ENCODE data around the gene KAT2B. TPM values are rescaled to one million over a fixed set of nuclear protein-coding genes. Genes with fewer than 3 reads are reported as not detected.

KAT2B gene
- total and polyA plus RNA-seq, 11 donors, result 19.4 to 82.8 (median 66.0) TPM

- ATAC-seq, result peak in 2 of 4 donors; percentile 36 to 52
- peaks cover 0 to 78% (median 64%) of the 10 kb centered on the region in 9 donors for H3K36me3 ChIP-seq
Observed at GRCh38 chr3:20125897-20126296, 85.7 kb downstream of the KAT2B start.

GRCh38 chr3:20128358-20128757, 88.1 kb downstream of the KAT2B start:
- DNase-seq, result no peak
- Histone ChIP-seq H3K4me1 (peaks cover 0 to 9% (median 0%) of the 10 kb centered on the region in 12 donors), H3K27ac (peak overlapping the region in 1 of 12 donors; percentile 8), H3K27me3 (no peaks in the 10 kb centered on the region), H3K4me3 (no peak overlapping the region), H3K36me3 (peaks cover 0 to 65% (median 47%) of the 10 kb centered on the region in 9 donors), H3K9me3 (no peaks in the 10 kb centered on the region)
- no peak for ATAC-seq
- WGBS, 4 donors, result 45 to 70% (median 56%) methylated on average over 2 of the region's 2 CpGs
- intact Hi-C loops (cut with DNase I), result no loop called here
- no peak for TF ChIP-seq POLR2A (IDR thresholded peaks at IDR 0.05)
- no peak for TF ChIP-seq CTCF (IDR thresholded peaks at IDR 0.05)

More at GRCh38 chr3:20125897-20126296, 85.7 kb downstream of the KAT2B start:
- DNase-seq, result peak in 1 of 5 donors; percentile 13
- H3K4me3 ChIP-seq, result no peak overlapping the region
- 83 to 89% (median 88%) methylated on average over 10 of the region's 10 CpGs for WGBS, 4 donors
- H3K27ac ChIP-seq, result peak overlapping the region in 1 of 12 donors; percentile 24
- no peak for TF ChIP-seq CTCF (IDR thresholded peaks at IDR 0.05)
- TF ChIP-seq POLR2A (IDR thresholded peaks at IDR 0.05), result no peak
- intact Hi-C loops (cut with DNase I), result no loop called here
- H3K27me3 ChIP-seq, result no peaks in the 10 kb centered on the region
- no peaks in the 10 kb centered on the region for H3K9me3 ChIP-seq
- H3K4me1 ChIP-seq, result peaks cover 0 to 9% (median 0%) of the 10 kb centered on the region in 12 donors

GRCh38 chr3:20130106-20130505, 89.9 kb downstream of the KAT2B start:
- H3K27me3 ChIP-seq, result no peaks in the 10 kb centered on the region
- H3K4me3 ChIP-seq, result no peak overlapping the region
- TF ChIP-seq CTCF (IDR thresholded peaks at IDR 0.05) (peak in 7 of 12 donors; percentile 14 to 38 (median 26)), POLR2A (IDR thresholded peaks at IDR 0.05) (no peak)
- no peaks in the 10 kb centered on the region for H3K9me3 ChIP-seq
- DNase-seq (no peak), ATAC-seq (no peak)
- 79 to 86% (median 81%) methylated on average over 7 of the region's 7 CpGs for WGBS, 4 donors
- H3K27ac ChIP-seq, result no peak overlapping the region
- H3K4me1 ChIP-seq, result peaks cover 0 to 9% (median 0%) of the 10 kb centered on the region in 12 donors
- H3K36me3 ChIP-seq, result peaks cover 0 to 62% (median 37%) of the 10 kb centered on the region in 9 donors
- intact Hi-C loops (cut with DNase I), result no loop called here

- ATAC-seq, result no peak
- TF ChIP-seq POLR2A (IDR thresholded peaks at IDR 0.05), result no peak
- no peak for TF ChIP-seq CTCF (IDR thresholded peaks at IDR 0.05)
- no peak overlapping the region for H3K27ac ChIP-seq
- DNase-seq, result no peak
- peaks cover 0 to 9% (median 1%) of the 10 kb centered on the region in 12 donors for H3K4me1 ChIP-seq
- no peak overlapping the region for H3K4me3 ChIP-seq
- no peaks in the 10 kb centered on the region for H3K27me3 ChIP-seq
- intact Hi-C loops (cut with DNase I), result loop anchor here in 1 of 10 donors (5.0 kb wide), 1 partner anchor 94 kb away; the partner anchor contains the start of gene KAT2B
- no peaks in the 10 kb centered on the region for H3K9me3 ChIP-seq
- H3K36me3 ChIP-seq, result peaks cover 0 to 50% (median 37%) of the 10 kb centered on the region in 9 donors
- 90 to 98% (median 92%) methylated on average over 1 of the region's 1 CpG for WGBS, 4 donors
Observed at GRCh38 chr3:20136231-20136630, 96.0 kb downstream of the KAT2B start.
